NT2/D1 (cell line): Measurements from ENCODE around the gene COMMD9.

ENCODE experiments used
- SUZ12 ChIP-seq: IDR thresholded peaks from 2 replicates; pipeline ENCODE4 v1.6.1; 2011; ENCODE audit not compliant: insufficient read length, insufficient read depth; ENCODE audit errors: extremely low read depth
- YY1 ChIP-seq: IDR thresholded peaks from 2 replicates; pipeline ENCODE4 v1.6.1; 2011; ENCODE audit not compliant: insufficient read length, insufficient read depth

DNA sequence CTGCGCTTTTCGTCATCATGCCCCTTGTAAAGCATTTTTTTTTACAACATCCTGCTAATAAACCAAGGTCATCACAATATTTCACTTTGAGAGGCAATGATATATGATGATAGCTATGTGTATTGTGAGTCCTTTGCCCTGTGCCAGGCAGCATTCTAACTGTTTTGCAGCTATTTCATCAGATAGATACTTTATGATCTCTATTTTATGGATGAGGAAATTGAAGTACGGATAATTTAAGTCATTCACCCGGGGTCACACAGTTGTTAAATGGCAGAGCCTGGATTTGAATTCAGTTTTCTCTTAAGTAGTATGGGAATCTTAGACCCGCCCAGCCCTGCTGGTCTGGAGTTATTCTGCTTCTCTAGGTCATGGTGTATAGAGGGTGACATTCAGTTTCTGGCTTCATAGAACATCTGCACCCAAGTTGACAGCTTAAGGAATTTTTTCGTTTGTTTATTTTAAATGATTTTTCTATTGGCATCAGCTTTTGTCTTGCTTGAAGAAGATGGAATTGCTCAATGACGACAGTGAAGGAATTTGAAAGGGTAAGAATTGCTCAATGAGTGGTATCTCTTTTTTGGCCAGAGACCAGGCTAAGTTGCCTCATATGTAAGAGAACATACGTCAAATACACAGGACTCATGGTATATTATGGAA is 7.8 kb upstream of the COMMD9 start:
- no peak for TF ChIP-seq YY1
- no peak for TF ChIP-seq SUZ12
